Midbrain (tissue), 1 donor: ENCODE data around the gene HCRTR1.
"Not testable (repeated sequence)": the region's sequence is repeated elsewhere in the genome, so short reads cannot be mapped to it uniquely, and the experiment has no call there.

Experiments
- DNase-seq: peaks from one replicate; lab custom pipeline; 2025; lab: John Stamatoyannopoulos, UW

Gene HCRTR1

GRCh38 chr1:31581821-31582810, 35.4 kb upstream of the HCRTR1 start:
- no peak for DNase-seq

GRCh38 chr1:31583082-31583994, 34.2 kb upstream of the HCRTR1 start:
- no peak for DNase-seq

- DNase-seq = no peak
Observed at GRCh38 chr1:31583995-31584868, 33.3 kb upstream of the HCRTR1 start.

- DNase-seq = no peak
Observed at GRCh38 chr1:31584869-31585735, 32.4 kb upstream of the HCRTR1 start.

- no peak for DNase-seq
Observed at GRCh38 chr1:31585736-31586365, 31.6 kb upstream of the HCRTR1 start.

- no peak for DNase-seq
Observed at GRCh38 chr1:31586376-31587327, 30.8 kb upstream of the HCRTR1 start.

- not testable (repeated sequence) for DNase-seq
Observed at GRCh38 chr1:31587328-31587699, 30.2 kb upstream of the HCRTR1 start.

- no peak for DNase-seq
Observed at GRCh38 chr1:31587720-31588423, 29.6 kb upstream of the HCRTR1 start.

- no peak for DNase-seq
Observed at GRCh38 chr1:31588751-31589515, 28.6 kb upstream of the HCRTR1 start.

GRCh38 chr1:31591425-31592093, 25.9 kb upstream of the HCRTR1 start:
- no peak for DNase-seq

- DNase-seq = no peak
Observed at GRCh38 chr1:31592132-31592531, 25.4 kb upstream of the HCRTR1 start.

GRCh38 chr1:31593136-31593665, 24.3 kb upstream of the HCRTR1 start:
- DNase-seq = no peak

- DNase-seq = no peak
Observed at GRCh38 chr1:31593770-31594632, 23.5 kb upstream of the HCRTR1 start.

- DNase-seq = no peak
Observed at GRCh38 chr1:31595836-31596736, 21.4 kb upstream of the HCRTR1 start.

- no peak for DNase-seq
Observed at GRCh38 chr1:31596737-31597097, 20.8 kb upstream of the HCRTR1 start.
